HEK293T (cell line): ENCODE data around the gene VEZF1.

Experiments
- CTCF ChIA-PET: fragments of 350-600 bp; formaldehyde crosslinking; extraction: SDS; loops from one replicate; lab custom pipeline; 2021; ENCODE audit warnings: antibody characterized with exemption, inconsistent platforms; lab: Yijun Ruan, JAX
- POLR2A ChIA-PET: fragments of 350-600 bp; formaldehyde crosslinking; extraction: SDS; loops from one replicate; lab custom pipeline; 2020; ENCODE audit warnings: antibody characterized with exemption, inconsistent platforms; lab: Yijun Ruan, JAX
- DNase-seq: peaks from one replicate; pipeline ENCODE4 v3.0.0; 2012; ENCODE audit warnings: mixed read lengths; ENCODE audit errors: extremely low spot score
- ARNT ChIP-seq: fragments of 450-650 bp; IDR thresholded peaks from 2 replicates; pipeline ENCODE4 v1.6.1; 2017; ENCODE audit warnings: mild to moderate bottlenecking
- BHLHE40 ChIP-seq: fragments of 450-650 bp; IDR thresholded peaks from 2 replicates; pipeline ENCODE4 v1.6.1; 2016; ENCODE audit warnings: mild to moderate bottlenecking, moderate library complexity, borderline replicate concordance
- CTBP1 ChIP-seq: fragments of 450-650 bp; IDR thresholded peaks from 2 replicates; pipeline ENCODE4 v1.6.1; 2016; ENCODE audit warnings: borderline replicate concordance
- ELF4 ChIP-seq: fragments of 450-650 bp; IDR thresholded peaks from 2 replicates; pipeline ENCODE4 v1.6.1; 2017; ENCODE audit warnings: antibody characterized with exemption
- FOXA1 ChIP-seq: fragments of 450-650 bp; IDR thresholded peaks from 2 replicates; pipeline ENCODE4 v1.6.1; 2016; ENCODE audit warnings: mild to moderate bottlenecking
- FOXK2 ChIP-seq: fragments of 450-650 bp; IDR thresholded peaks from 2 replicates; pipeline ENCODE4 v1.6.1; 2016; ENCODE audit warnings: mild to moderate bottlenecking
- FOXM1 ChIP-seq: fragments of 450-650 bp; IDR thresholded peaks from 2 replicates; pipeline ENCODE4 v1.6.1; 2017; ENCODE audit warnings: mild to moderate bottlenecking, borderline replicate concordance
- HDGF ChIP-seq: fragments of 450-650 bp; IDR thresholded peaks from 2 replicates; pipeline ENCODE4 v1.6.1; 2017; ENCODE audit warnings: antibody characterized with exemption, borderline replicate concordance
- L3MBTL2 ChIP-seq: fragments of 450-650 bp; conservative IDR thresholded peaks from 2 replicates; pipeline ENCODE4 v1.6.1; 2016; ENCODE audit warnings: mild to moderate bottlenecking
- LEF1 ChIP-seq: fragments of 450-650 bp; IDR thresholded peaks from 2 replicates; pipeline ENCODE4 v1.6.1; 2017; ENCODE audit warnings: mild to moderate bottlenecking, borderline replicate concordance
- NFRKB ChIP-seq: fragments of 450-650 bp; IDR thresholded peaks from 2 replicates; pipeline ENCODE4 v1.6.1; 2016; ENCODE audit warnings: mild to moderate bottlenecking, moderate library complexity
- SP1 ChIP-seq: fragments of 450-650 bp; IDR thresholded peaks from 2 replicates; pipeline ENCODE4 v1.6.1; 2017
- SUZ12 ChIP-seq: fragments of 450-650 bp; IDR thresholded peaks from 2 replicates; pipeline ENCODE4 v1.6.1; 2016; ENCODE audit warnings: mild to moderate bottlenecking
- TARDBP ChIP-seq: fragments of 450-650 bp; IDR thresholded peaks from 2 replicates; pipeline ENCODE4 v1.6.1; 2016
- ZNF384 ChIP-seq: fragments of 450-650 bp; IDR thresholded peaks from 2 replicates; pipeline ENCODE4 v1.6.1; 2016
- TF ChIP-seq, protein P1 (sequence below): fragments of 450-650 bp; IDR thresholded peaks from 2 replicates; pipeline ENCODE4 v1.6.1; 2016

The VEZF1 gene

DNA sequence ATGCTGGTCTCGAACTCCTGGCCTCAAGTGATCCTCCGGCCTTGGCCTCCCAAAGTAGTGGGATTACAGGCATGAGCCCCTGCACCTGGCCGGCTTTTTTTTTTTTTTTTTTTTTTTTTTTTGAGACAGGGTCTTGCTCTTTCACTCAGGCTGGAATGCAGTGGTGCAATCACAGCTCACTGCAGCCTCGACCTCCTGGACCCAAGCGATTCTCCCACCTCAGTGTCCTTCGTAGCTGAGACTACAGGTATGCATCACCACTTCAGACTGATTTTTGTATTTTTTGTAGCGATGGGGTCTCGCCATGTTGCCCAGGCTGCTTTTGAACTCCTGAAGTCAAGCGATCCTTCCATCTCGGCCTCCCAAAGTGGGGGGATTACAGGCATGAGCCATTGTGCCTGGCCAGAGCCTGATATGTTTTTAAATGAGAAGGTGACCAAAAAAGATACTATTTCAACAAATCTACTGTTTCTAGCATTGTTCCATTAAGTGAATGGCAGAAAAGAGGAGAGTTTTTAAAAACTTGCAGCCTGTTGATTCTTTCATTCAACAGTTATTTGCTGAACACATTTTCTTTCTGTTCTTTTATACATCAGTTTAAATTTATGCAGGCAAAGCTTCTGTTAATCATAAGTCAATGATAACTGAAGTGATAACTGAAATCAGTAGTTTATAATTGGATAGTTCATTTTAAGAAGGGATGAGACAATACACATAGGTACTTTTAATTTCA is 22.2 kb upstream of the VEZF1 start:
- POLR2A ChIA-PET: interaction anchor here (0.7 kb wide), 1 partner anchor 9 kb away, joined by 3 read pairs; no protein-coding TSS in a partner anchor
- TF ChIP-seq L3MBTL2: no peak
- no peak for TF ChIP-seq CTBP1
- TF ChIP-seq SP1: no peak
- no peak for TF ChIP-seq SUZ12
- TF ChIP-seq, protein P1, sequence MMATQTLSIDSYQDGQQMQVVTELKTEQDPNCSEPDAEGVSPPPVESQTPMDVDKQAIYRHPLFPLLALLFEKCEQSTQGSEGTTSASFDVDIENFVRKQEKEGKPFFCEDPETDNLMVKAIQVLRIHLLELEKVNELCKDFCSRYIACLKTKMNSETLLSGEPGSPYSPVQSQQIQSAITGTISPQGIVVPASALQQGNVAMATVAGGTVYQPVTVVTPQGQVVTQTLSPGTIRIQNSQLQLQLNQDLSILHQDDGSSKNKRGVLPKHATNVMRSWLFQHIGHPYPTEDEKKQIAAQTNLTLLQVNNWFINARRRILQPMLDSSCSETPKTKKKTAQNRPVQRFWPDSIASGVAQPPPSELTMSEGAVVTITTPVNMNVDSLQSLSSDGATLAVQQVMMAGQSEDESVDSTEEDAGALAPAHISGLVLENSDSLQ: no peak
- TF ChIP-seq TARDBP: no peak
- no peak for TF ChIP-seq BHLHE40
- TF ChIP-seq FOXA1: no peak
- no peak for TF ChIP-seq ZNF384
- no peak for TF ChIP-seq ARNT
- no peak for TF ChIP-seq FOXK2
- DNase-seq: no peak
- CTCF ChIA-PET: interaction anchor here (1.0 kb wide), 1 partner anchor 11 kb away, joined by 5 read pairs; no protein-coding TSS in a partner anchor

DNA sequence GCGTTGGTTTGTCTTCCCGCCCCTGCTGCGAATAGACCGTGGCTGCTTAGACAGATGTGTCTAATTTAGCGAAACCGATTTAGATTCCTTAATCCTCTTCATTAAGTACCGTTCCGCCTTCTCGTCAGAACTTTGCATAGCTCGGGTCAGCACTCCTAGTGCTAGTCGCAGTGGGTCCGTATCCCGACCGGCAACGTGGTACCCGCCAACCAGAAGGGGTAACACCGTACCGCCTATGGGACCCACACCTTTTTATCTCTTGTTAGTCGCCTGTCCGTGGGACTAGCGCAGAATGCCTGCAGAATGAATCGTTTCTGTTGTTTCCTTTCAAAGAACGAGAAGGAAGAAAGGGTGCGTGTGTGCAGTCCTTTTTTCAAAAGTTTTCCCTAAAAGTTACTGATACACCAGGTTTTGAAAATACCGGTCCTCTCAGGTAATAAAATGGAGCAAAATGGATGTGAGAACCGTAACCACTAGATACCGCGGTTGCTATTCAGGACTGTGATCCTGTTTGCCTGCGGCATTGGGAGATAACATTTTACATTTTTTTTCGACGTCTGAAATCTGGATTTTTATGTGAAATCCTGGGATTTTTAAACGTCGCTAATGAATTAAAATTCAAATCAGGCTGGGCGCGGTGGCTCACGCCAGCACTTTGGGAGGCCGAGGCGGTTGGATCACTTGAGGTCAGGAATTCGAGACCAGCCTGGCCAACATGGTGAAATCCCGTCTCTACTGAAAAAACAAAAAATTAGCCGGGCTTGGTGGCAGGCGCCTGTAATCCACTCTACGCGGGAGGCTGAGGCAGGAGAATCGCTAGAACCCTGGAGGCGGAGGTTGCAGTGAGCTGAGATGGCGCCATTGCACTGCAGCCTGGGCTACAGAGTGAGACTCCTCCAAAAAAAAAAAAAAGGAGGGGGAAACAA is 20.0 kb upstream of the VEZF1 start:
- TF ChIP-seq NFRKB (no peak), SP1 (no peak), ARNT (no peak), SUZ12 (no peak), BHLHE40 (no peak), TARDBP (no peak), FOXA1 (no peak), ELF4 (no peak), L3MBTL2 (no peak), ZNF384 (no peak), FOXM1 (no peak), LEF1 (no peak), HDGF (no peak), CTBP1 (no peak), FOXK2 (no peak)
- TF ChIP-seq, protein P1: no peak
- POLR2A ChIA-PET: interaction anchor here (0.6 to 3.0 kb wide), 55 partner anchors 9 to 407 kb away, joined by 3 to 53 read pairs (median 5); partner anchors contain the start of genes CUEDC1, DYNLL2, MRPS23 and VEZF1
- CTCF ChIA-PET: interaction anchor here (0.6 to 1.5 kb wide), 3 partner anchors 10 to 114 kb away, joined by 3 to 4 read pairs (median 3); no protein-coding TSS in a partner anchor
- no peak for DNase-seq

DNA sequence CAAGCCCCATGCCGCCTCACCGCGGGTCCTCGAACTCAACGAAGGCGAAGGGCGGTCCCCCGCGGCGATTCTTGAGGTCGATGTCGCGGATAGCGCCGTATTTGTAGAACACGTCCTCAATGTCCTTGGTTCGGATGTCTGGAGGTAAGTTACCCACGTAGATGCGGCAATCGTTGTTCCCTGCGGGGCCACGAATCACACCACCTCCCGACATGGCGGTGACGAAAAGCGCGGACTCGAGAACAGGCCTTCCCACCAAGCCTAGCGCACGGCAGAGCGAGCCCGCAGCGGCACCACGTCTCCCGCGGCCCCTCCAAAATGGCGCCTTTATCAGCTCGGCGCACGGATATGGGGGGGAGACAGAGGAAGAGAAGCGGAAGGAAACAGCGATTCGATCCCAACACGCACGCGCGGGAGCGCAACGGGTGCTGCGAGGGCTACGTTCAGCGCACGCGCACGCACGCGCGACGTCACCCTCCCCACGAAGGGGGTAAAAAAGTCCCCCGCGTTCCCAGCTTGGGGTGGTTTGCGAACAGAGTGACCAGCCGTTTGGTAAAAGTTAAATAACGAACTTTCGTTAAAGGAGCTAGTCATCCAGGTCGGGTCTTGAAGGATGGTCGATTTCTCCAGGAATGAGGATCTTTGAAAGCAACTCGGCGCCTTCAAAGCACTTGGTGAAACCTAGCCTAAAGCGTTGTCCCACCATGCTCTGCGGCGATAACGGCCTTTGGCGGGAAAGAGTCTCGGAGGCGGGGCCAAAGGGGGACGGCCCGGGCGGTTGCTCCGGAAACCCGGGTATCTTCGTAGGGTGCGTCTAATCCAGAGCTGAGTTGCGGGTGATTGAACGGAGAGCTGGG is 19.1 kb upstream of the VEZF1 start, which contains the start of gene SRSF1:
TSS of gene SRSF1 (minus strand) at position 323 of the 857 bp plus-strand sequence. CDS start at position 214, 109 bp downstream.
- TF ChIP-seq HDGF: no peak
- no peak for TF ChIP-seq BHLHE40
- TF ChIP-seq CTBP1: 0 out of 2 replicates have a peak, but pooled peaks have one; percentile 2
- TF ChIP-seq L3MBTL2: peak; percentile 99
- peak; percentile 38; the same call in 1 of the 2 replicates for TF ChIP-seq FOXM1
- TF ChIP-seq NFRKB: peak; percentile 98
- no peak for TF ChIP-seq SP1
- TF ChIP-seq ZNF384: no peak
- no peak for TF ChIP-seq FOXA1
- no peak for TF ChIP-seq SUZ12
- TF ChIP-seq FOXK2: no peak
- TF ChIP-seq TARDBP: 0 out of 2 replicates have a peak, but pooled peaks have one; percentile 8
- TF ChIP-seq, protein P1: peak; percentile 83
- TF ChIP-seq LEF1: no peak
- no peak for TF ChIP-seq ARNT
- peak; percentile 75 for TF ChIP-seq ELF4
- ChIA-PET POLR2A (interaction anchor here (0.6 to 3.0 kb wide), 71 partner anchors 8 to 679 kb away, joined by 3 to 53 read pairs (median 4); partner anchors contain the start of genes CUEDC1, DYNLL2, MRPS23 and MTMR4), CTCF (interaction anchor here (0.6 to 1.5 kb wide), 2 partner anchors 11 to 22 kb away, joined by 3 read pairs; no protein-coding TSS in a partner anchor)
- DNase-seq: peak; percentile 93

DNA sequence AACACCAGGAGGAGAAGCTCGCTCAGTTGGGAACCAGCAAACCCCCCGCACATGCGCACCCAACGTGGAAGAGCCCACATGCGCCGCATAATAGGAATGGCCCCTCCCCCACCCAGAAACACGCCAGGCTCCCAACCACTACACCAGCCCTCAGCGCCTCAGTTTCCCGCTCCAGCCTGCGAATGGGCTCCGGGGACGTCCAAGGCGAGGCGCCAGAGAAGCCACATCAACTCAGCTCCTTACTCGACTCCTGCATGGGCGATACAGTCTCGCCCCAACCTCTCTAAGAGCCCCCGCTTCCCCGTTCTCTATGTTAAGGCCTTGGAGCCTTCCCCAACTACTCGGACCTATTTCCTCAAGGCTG is 18.5 kb upstream of the VEZF1 start:
- peak; percentile 65 for DNase-seq
- CTCF ChIA-PET: interaction anchor here (1.5 kb wide), 1 partner anchor 11 kb away, joined by 3 read pairs; no protein-coding TSS in a partner anchor
- TF ChIP-seq TARDBP (no peak), BHLHE40 (no peak), FOXA1 (no peak), L3MBTL2 (no peak; the same call in 1 of the 2 replicates), LEF1 (no peak), ZNF384 (no peak), SP1 (no peak), FOXK2 (no peak), SUZ12 (no peak), CTBP1 (no peak), ARNT (no peak), NFRKB (no peak), HDGF (no peak), ELF4 (no peak)
- TF ChIP-seq, protein P1: no peak
- POLR2A ChIA-PET: interaction anchor here (0.6 to 3.0 kb wide), 42 partner anchors 11 to 995 kb away, joined by 3 to 53 read pairs (median 6); partner anchors contain the start of genes DYNLL2, MRPS23, MTMR4 and VEZF1
